Pericardium fibroblast (primary cell): ENCODE results near the gene SUZ12. TPM values are rescaled to one million over a fixed set of nuclear protein-coding genes. Genes with fewer than 3 reads are reported as not detected.

Experiments used
- total RNA-seq: library from RNA; depleted of rRNA; stranded (reverse); fragments of >200 nt; gene quantifications from 2 replicates; pipeline ENCODE4 v1.2.3, GENCODE V29; 2015

The SUZ12 gene
- total RNA-seq, result 4.2 and 4.9 TPM in 2 replicates

DNA sequence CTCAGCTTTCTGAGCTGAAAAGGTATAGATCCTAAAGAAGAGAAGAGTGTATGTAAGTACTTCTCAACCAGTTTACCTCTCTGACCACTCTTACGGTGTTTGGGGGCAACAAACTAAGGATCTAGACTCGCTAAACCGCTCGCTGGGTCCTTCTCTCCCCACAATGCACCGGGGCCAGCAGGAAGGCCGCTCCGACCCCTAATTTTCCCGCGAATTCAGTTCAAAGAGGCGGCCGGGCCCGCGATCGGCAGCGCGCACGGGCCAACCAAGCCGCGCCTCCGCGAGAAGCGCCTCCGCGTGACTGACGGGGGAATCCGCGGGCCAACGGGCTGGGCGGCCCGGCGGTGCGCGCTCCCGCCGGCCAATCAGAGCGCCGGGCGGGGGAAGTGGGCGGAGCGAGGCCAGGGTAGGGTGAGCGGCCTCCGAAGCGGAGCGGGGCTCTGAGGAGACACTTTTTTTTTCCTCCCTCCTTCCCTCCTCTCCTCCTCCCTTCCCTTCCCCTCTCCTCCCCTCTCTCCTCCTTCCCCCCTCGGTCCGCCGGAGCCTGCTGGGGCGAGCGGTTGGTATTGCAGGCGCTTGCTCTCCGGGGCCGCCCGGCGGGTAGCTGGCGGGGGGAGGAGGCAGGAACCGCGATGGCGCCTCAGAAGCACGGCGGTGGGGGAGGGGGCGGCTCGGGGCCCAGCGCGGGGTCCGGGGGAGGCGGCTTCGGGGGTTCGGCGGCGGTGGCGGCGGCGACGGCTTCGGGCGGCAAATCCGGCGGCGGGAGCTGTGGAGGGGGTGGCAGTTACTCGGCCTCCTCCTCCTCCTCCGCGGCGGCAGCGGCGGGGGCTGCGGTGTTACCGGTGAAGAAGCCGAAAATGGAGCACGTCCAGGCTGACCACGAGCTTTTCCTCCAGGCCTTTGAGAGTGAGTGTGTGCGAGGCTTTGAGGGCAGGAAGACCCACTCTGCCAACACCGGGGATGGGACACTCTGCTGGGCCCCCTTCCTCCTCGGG, at the start of gene SUZ12:
SUZ12 (plus strand) TSS at position 393 of the 995 bp plus-strand sequence; CDS start at position 633, 240 bp downstream.

DNA sequence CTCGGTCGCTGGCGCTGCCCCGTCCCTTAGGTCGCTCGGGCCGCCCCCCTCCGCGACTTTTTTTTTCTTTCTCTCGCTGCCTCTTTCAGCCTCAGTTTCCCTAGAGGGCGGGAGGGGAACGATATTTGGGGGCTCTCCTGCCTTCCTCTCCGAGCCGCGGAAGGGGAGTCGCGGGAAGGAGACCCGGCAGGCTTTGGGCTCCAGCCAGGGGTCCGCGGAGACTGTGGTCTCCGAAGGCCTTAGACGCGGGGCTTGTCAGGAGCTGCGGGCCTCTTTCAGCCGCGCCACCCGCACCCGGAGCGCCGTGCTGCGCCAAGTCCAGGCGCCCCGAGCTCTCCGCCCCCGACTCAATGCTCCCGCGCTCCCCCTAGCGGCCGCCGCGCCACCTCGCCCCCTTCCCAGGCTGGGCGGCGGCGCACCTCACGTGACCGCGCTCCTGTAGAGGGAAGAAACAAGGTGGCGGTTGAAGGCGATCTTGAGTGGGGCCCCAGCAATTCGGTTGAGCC, 70.2 kb downstream of the SUZ12 start, which contains the start of gene LRRC37B:
LRRC37B (plus strand) TSS at position 427 of the 506 bp plus-strand sequence. CDS start 14,010 bp downstream, outside the sequence.

Other genes starting within 250 kb of the SUZ12 start
- 78.6 and 105 TPM in 2 replicates for gene COPRS, start 77.8 kb upstream of the SUZ12 start, total RNA-seq
- gene UTP6, start 35.3 kb upstream of the SUZ12 start, total RNA-seq, result 18.6 and 20.7 TPM in 2 replicates
- 4.8 and 6.4 TPM in 2 replicates for gene LRRC37B, start 70.4 kb downstream of the SUZ12 start, total RNA-seq
- gene RHOT1, start 205.5 kb downstream of the SUZ12 start, total RNA-seq, result 16.2 and 18.8 TPM in 2 replicates